ENCODE results near the gene HIGD2A. TPM values are rescaled to one million over a fixed set of nuclear protein-coding genes. Genes with fewer than 3 reads are reported as not detected.
"Not testable (repeated sequence)": the region's sequence is repeated elsewhere in the genome, so short reads cannot be mapped to it uniquely, and the experiment has no call there.

HIGD2A gene
- total and polyA plus RNA-seq, 2 donors: 62.0 to 188 TPM

GRCh38 chr5:176394096-176394495 is 5.5 kb downstream of the HIGD2A start:
- Histone ChIP-seq H3K4me3 (ENCODE audit: low read depth, low read length) (no peak overlapping the region), H3K4me1 (ENCODE audit: insufficient read depth) (no peaks in the 10 kb centered on the region), H3K27ac (ENCODE audit: low read depth) (no peak overlapping the region), H3K36me3 (ENCODE audit: insufficient read depth) (peaks cover 6% of the 10 kb centered on the region)
- WGBS: 92% methylated on average over 9 of the region's 9 CpGs
- DNase-seq (ENCODE audit: extremely low spot score): no peak

- WGBS: 72% methylated on average over 11 of the region's 11 CpGs
- no peaks in the 10 kb centered on the region for H3K4me1 ChIP-seq (ENCODE audit: insufficient read depth)
- no peak overlapping the region for H3K27ac ChIP-seq (ENCODE audit: low read depth)
- H3K4me3 ChIP-seq (ENCODE audit: low read depth, low read length): no peak overlapping the region
- DNase-seq (ENCODE audit: extremely low spot score): no peak
- H3K36me3 ChIP-seq (ENCODE audit: insufficient read depth): peaks cover 6% of the 10 kb centered on the region
Observed at GRCh38 chr5:176394881-176395675, 6.5 kb downstream of the HIGD2A start.

- H3K27ac ChIP-seq (ENCODE audit: low read depth): no peak overlapping the region
- H3K36me3 ChIP-seq (ENCODE audit: insufficient read depth): peaks cover 6% of the 10 kb centered on the region
- H3K4me3 ChIP-seq (ENCODE audit: low read depth, low read length): no peak overlapping the region
- H3K4me1 ChIP-seq (ENCODE audit: insufficient read depth): no peaks in the 10 kb centered on the region
- WGBS: 53% methylated on average over 6 of the region's 6 CpGs
- DNase-seq (ENCODE audit: extremely low spot score): no peak
Observed at GRCh38 chr5:176396330-176396729, 7.8 kb downstream of the HIGD2A start.

- no peak overlapping the region for H3K27ac ChIP-seq (ENCODE audit: low read depth)
- no peak for DNase-seq (ENCODE audit: extremely low spot score)
- H3K36me3 ChIP-seq (ENCODE audit: insufficient read depth): no peaks in the 10 kb centered on the region
- H3K4me1 ChIP-seq (ENCODE audit: insufficient read depth): no peaks in the 10 kb centered on the region
- 91% methylated on average over 18 of the region's 18 CpGs for WGBS
- no peak overlapping the region for H3K4me3 ChIP-seq (ENCODE audit: low read depth, low read length)
Observed at GRCh38 chr5:176397736-176398420, 9.3 kb downstream of the HIGD2A start.

- H3K4me1 ChIP-seq (ENCODE audit: insufficient read depth): no peaks in the 10 kb centered on the region
- no peak overlapping the region for H3K4me3 ChIP-seq (ENCODE audit: low read depth, low read length)
- 81% methylated on average over 17 of the region's 17 CpGs for WGBS
- H3K27ac ChIP-seq (ENCODE audit: low read depth): no peak overlapping the region
- no peak for DNase-seq (ENCODE audit: extremely low spot score)
- H3K36me3 ChIP-seq (ENCODE audit: insufficient read depth): no peaks in the 10 kb centered on the region
Observed at GRCh38 chr5:176400382-176401156, 12.0 kb downstream of the HIGD2A start.

- no peak for DNase-seq (ENCODE audit: extremely low spot score)
- Histone ChIP-seq H3K36me3 (ENCODE audit: insufficient read depth) (no peaks in the 10 kb centered on the region), H3K27ac (ENCODE audit: low read depth) (no peak overlapping the region), H3K4me1 (ENCODE audit: insufficient read depth) (no peaks in the 10 kb centered on the region), H3K4me3 (ENCODE audit: low read depth, low read length) (no peak overlapping the region)
- 88% methylated on average over 22 of the region's 22 CpGs for WGBS
Observed at GRCh38 chr5:176401281-176402205, 13.0 kb downstream of the HIGD2A start.

GRCh38 chr5:176405656-176406435 is 17.3 kb downstream of the HIGD2A start:
- no peak for DNase-seq (ENCODE audit: extremely low spot score)
- H3K4me1 ChIP-seq (ENCODE audit: insufficient read depth): no peaks in the 10 kb centered on the region
- peaks cover 2% of the 10 kb centered on the region for H3K36me3 ChIP-seq (ENCODE audit: insufficient read depth)
- H3K27ac ChIP-seq (ENCODE audit: low read depth): no peak overlapping the region
- WGBS: 82% methylated on average over 20 of the region's 20 CpGs
- no peak overlapping the region for H3K4me3 ChIP-seq (ENCODE audit: low read depth, low read length)

GRCh38 chr5:176406436-176407052 is 18.0 kb downstream of the HIGD2A start:
- Histone ChIP-seq H3K27ac (ENCODE audit: low read depth) (no peak overlapping the region), H3K36me3 (ENCODE audit: insufficient read depth) (peaks cover 2% of the 10 kb centered on the region), H3K4me3 (ENCODE audit: low read depth, low read length) (no peak overlapping the region), H3K4me1 (ENCODE audit: insufficient read depth) (no peaks in the 10 kb centered on the region)
- no peak for DNase-seq (ENCODE audit: extremely low spot score)
- WGBS: 89% methylated on average over 9 of the region's 9 CpGs

GRCh38 chr5:176407456-176408251 is 19.1 kb downstream of the HIGD2A start:
- no peak for DNase-seq (ENCODE audit: extremely low spot score)
- no peak overlapping the region for H3K27ac ChIP-seq (ENCODE audit: low read depth)
- WGBS: 89% methylated on average over 6 of the region's 6 CpGs
- H3K4me1 ChIP-seq (ENCODE audit: insufficient read depth): no peaks in the 10 kb centered on the region
- H3K4me3 ChIP-seq (ENCODE audit: low read depth, low read length): no peak overlapping the region
- H3K36me3 ChIP-seq (ENCODE audit: insufficient read depth): peaks cover 2% of the 10 kb centered on the region

GRCh38 chr5:176408252-176408573 is 19.7 kb downstream of the HIGD2A start:
- not testable (repeated sequence) for H3K4me3 ChIP-seq (ENCODE audit: low read depth, low read length); H3K27ac ChIP-seq (ENCODE audit: low read depth); H3K36me3 ChIP-seq (ENCODE audit: insufficient read depth); H3K4me1 ChIP-seq (ENCODE audit: insufficient read depth); DNase-seq (ENCODE audit: extremely low spot score)
- 86% methylated on average over 10 of the region's 10 CpGs for WGBS

- Histone ChIP-seq H3K27ac (ENCODE audit: low read depth) (no peak overlapping the region), H3K36me3 (ENCODE audit: insufficient read depth) (peaks cover 2% of the 10 kb centered on the region), H3K4me1 (ENCODE audit: insufficient read depth) (peaks cover 2% of the 10 kb centered on the region), H3K4me3 (ENCODE audit: low read depth, low read length) (no peak overlapping the region)
- DNase-seq (ENCODE audit: extremely low spot score): no peak
- WGBS: 83% methylated on average over 5 of the region's 5 CpGs
Observed at GRCh38 chr5:176408590-176408989, 20.0 kb downstream of the HIGD2A start.
